Smooth muscle cell of trachea (primary cell): ENCODE results near the gene CSGALNACT2. TPM values are rescaled to one million over a fixed set of nuclear protein-coding genes. Genes with fewer than 3 reads are reported as not detected.

Experiments used
- total RNA-seq: library from RNA; depleted of rRNA; stranded (reverse); fragments of >200 nt; gene quantifications from 2 replicates; pipeline ENCODE4 v1.2.1, GENCODE V29; 2014

CSGALNACT2 gene
- 21.7 and 25.0 TPM in 2 replicates for total RNA-seq

GRCh38 chr10:43138021-43138756, at the start of gene CSGALNACT2:
TSS of gene CSGALNACT2 (plus strand) at chr10:43138445. CDS start at chr10:43155150, 16,705 bp downstream.

Other genes with a start within 250 kb of the CSGALNACT2 start
- 1.6 and 1.8 TPM in 2 replicates for gene RET, start 61.4 kb upstream of the CSGALNACT2 start, total RNA-seq
- gene RASGEF1A, start 128.6 kb downstream of the CSGALNACT2 start, total RNA-seq: 5.5 and 8.4 TPM in 2 replicates
- not detected in 2 replicates for gene FXYD4, start 233.2 kb downstream of the CSGALNACT2 start, total RNA-seq